Activated CD8-positive, alpha-beta memory T cell treated with anti-CD3 and anti-CD28 coated beads, Interleukin-2, amount 10 ng/mL, durations not matched to agents 7 days and 5 days (primary cell): ENCODE results near the gene RAE1. TPM values are rescaled to one million over a fixed set of nuclear protein-coding genes. Genes with fewer than 3 reads are reported as not detected.

Source experiments
- ATAC-seq: fragments of 150-1000 bp; cut with Tn5 transposase; one replicate; pipeline ENCODE4 v1.10.0; 2021; ENCODE audit warnings: moderate library complexity
- CTCF ChIA-PET: fragments of 350-600 bp; sonication (Branson Sonifier 250); formaldehyde crosslinking; loops from one replicate; lab custom pipeline; 2021; ENCODE audit warnings: antibody characterized with exemption; lab: Charles Lee
- DNase-seq: peaks from one replicate; pipeline ENCODE4 v3.0.0-alpha.2; 2020
- H3K27ac Mint-ChIP-seq: one replicate; pipeline ENCODE4 v1.8.0; 2021; ENCODE audit warnings: mild to moderate bottlenecking, mixed read lengths
- H3K27me3 Mint-ChIP-seq: one replicate; pipeline ENCODE4 v1.8.0; 2021; ENCODE audit warnings: mixed read lengths
- H3K36me3 Mint-ChIP-seq: one replicate; pipeline ENCODE4 v1.8.0; 2021; ENCODE audit warnings: mild to moderate bottlenecking, mixed read lengths
- H3K4me1 Mint-ChIP-seq: one replicate; pipeline ENCODE4 v1.8.0; 2021; ENCODE audit warnings: mixed read lengths
- H3K4me3 Mint-ChIP-seq: one replicate; pipeline ENCODE4 v1.8.0; 2021; ENCODE audit warnings: mild to moderate bottlenecking, moderate library complexity, mixed read lengths
- H3K9me3 Mint-ChIP-seq: one replicate; pipeline ENCODE4 v1.8.0; 2022; ENCODE audit warnings: low read depth, mixed read lengths
- total RNA-seq, 2 experiments: library from RNA; stranded (reverse); gene quantifications; one replicate each; pipeline ENCODE4 v1.2.3, GENCODE V29; 2021

Gene RAE1
- total RNA-seq, 2 experiments from 2014 or later = 31.4 to 37.5 TPM

DNA sequence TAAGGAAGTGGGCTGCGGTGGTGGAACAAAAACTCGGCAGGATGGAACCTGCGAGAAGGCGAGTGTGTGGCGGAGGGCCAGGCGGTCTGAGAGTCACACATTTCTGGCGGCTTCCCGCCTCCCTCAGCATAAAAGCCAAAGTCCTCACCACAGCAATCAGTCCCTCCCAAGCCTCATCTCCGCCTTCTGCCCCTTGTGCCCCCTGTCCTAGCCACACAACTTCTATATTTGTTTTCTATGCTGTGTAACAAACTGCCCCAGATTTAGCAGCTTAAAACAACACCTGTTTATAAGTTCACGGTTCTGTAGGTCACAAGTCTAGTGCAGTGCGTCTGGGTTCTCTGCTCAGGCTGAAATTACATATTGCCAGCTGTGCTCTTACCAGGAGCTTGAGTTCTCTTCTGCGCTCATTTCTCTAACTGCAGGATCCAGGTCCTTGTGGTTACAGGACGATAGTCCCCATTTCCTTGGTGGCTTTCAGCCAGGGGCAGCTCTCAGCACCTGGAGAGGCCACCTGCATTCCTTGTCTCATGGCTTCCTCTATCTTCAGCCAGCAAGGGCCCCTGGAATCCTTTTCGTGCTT is 33.2 kb upstream of the RAE1 start:
- no peak overlapping the region for H3K27ac Mint-ChIP-seq
- H3K4me3 Mint-ChIP-seq = no peak overlapping the region
- CTCF ChIA-PET = no interaction called here
- ATAC-seq = no peak
- no peaks in the 10 kb centered on the region for H3K36me3 Mint-ChIP-seq
- peak; percentile 43 for DNase-seq
- H3K9me3 Mint-ChIP-seq = no peaks in the 10 kb centered on the region
- peaks cover 24% of the 10 kb centered on the region for H3K27me3 Mint-ChIP-seq
- H3K4me1 Mint-ChIP-seq = no peaks in the 10 kb centered on the region

DNA sequence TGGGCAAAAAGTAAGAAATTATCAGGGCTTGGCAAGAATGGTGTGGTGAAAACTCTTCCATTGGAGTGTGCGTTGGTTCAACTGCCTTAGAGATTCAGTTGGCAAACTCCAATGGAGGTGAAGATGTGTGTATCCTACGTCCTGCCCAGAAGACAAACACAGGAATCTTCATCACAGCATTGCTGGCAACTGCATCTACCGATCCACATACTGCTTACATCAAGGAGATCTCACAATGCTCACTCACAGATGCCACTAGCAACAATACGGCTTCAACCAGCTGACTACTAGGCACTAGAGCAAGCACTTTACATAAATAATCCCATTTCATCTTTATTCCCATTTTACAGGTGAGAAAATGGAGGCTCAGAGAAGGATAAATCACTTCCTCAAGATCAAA is 31.5 kb upstream of the RAE1 start:
- CTCF ChIA-PET = no interaction called here
- DNase-seq (peak; percentile 11), ATAC-seq (no peak)
- no peaks in the 10 kb centered on the region for H3K4me1 Mint-ChIP-seq
- H3K36me3 Mint-ChIP-seq = no peaks in the 10 kb centered on the region
- H3K4me3 Mint-ChIP-seq = no peak overlapping the region
- no peaks in the 10 kb centered on the region for H3K9me3 Mint-ChIP-seq
- peaks cover 30% of the 10 kb centered on the region for H3K27me3 Mint-ChIP-seq
- H3K27ac Mint-ChIP-seq = no peak overlapping the region

DNA sequence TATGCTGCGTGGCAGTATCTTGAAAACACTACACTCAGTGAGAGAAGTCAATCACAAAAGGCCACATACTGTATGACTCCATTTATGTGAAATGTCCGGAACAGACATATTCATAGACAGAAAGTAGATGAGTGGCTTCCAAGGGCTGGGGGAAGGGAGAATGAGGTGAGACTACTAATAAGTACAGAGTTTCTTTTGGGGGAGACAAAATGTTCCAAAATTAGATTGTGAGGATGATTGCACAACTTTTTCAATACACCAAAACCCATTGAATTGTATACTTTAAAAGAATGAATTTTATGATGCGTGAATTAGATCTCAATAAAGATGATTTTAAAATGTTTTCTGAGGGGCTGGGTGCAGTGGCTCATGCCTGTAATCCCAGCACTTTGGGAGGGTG is 30.7 kb upstream of the RAE1 start:
- ATAC-seq (no peak), DNase-seq (peak; percentile 4)
- Mint-ChIP-seq H3K4me1 (no peaks in the 10 kb centered on the region), H3K4me3 (no peak overlapping the region), H3K27me3 (peaks cover 38% of the 10 kb centered on the region), H3K36me3 (no peaks in the 10 kb centered on the region), H3K27ac (no peak overlapping the region), H3K9me3 (no peaks in the 10 kb centered on the region)
- CTCF ChIA-PET = no interaction called here

DNA sequence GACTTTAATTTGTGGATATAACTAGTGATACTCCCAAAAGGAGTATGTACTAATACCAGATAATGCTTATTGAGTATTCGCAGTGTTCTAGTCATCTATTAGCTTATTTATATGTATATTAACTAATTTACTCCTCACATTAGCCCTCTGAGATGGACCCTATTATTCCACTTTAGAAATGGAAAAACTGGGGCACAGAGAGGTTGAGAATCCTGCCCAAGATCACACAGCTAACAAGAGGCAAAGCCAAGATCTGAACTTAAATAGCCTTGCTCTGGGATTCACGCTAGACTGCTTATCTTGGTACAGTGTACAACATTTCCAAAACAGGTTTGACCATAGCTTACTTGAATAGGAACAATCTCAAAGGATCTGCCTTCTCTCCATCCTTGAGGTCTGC is 29.9 kb upstream of the RAE1 start:
- no peaks in the 10 kb centered on the region for H3K4me1 Mint-ChIP-seq
- peaks cover 39% of the 10 kb centered on the region for H3K27me3 Mint-ChIP-seq
- DNase-seq (no peak), ATAC-seq (no peak)
- H3K4me3 Mint-ChIP-seq = no peak overlapping the region
- no peaks in the 10 kb centered on the region for H3K9me3 Mint-ChIP-seq
- CTCF ChIA-PET = no interaction called here
- H3K27ac Mint-ChIP-seq = no peak overlapping the region
- no peaks in the 10 kb centered on the region for H3K36me3 Mint-ChIP-seq

DNA sequence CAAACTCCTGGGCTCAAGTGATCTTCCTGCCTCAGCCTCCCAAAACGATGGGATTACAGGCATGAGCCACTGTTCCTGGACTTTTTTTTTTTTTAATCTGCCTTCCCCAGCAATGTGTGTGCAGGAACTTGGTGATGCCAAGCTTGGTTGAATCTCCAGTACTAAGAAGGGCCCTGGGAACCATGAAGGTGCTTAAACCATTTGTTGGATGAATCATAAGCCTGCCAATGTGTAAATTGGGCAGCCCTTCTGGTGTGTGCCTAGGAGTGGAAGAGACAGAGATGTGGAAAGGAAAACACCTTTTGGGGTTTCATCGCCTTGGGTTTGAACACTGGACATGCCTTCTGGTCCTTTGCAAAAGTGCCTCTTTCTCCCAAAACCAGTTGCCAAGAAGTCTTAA is 28.6 kb upstream of the RAE1 start:
- no peak for ATAC-seq
- no peaks in the 10 kb centered on the region for H3K4me1 Mint-ChIP-seq
- no peak overlapping the region for H3K4me3 Mint-ChIP-seq
- no peak overlapping the region for H3K27ac Mint-ChIP-seq
- peak; percentile 15 for DNase-seq
- H3K36me3 Mint-ChIP-seq = no peaks in the 10 kb centered on the region
- CTCF ChIA-PET = no interaction called here
- H3K9me3 Mint-ChIP-seq = no peaks in the 10 kb centered on the region
- peaks cover 52% of the 10 kb centered on the region for H3K27me3 Mint-ChIP-seq

DNA sequence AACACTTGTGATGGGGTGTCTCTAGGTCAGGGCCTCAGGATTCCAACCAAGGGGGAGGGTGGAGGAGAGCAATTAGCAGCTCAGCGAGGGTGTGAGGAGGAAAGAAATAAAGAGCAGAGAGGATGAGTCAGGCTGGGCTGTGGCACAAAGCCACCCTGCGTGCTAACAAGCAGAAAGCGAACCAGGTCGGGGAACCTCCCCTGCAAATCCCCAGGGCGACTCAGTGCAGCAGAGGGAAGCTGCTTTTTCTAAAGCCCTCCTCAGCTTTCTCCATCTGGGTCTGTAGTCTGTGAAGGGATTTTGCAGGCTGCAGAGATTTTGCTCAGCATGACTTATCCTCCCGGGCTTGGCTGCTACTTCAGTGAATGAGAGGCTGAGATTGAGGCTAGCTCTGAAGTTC is 28.0 kb upstream of the RAE1 start:
- H3K27me3 Mint-ChIP-seq = peaks cover 52% of the 10 kb centered on the region
- no peaks in the 10 kb centered on the region for H3K9me3 Mint-ChIP-seq
- H3K27ac Mint-ChIP-seq = no peak overlapping the region
- ATAC-seq = no peak
- no peak overlapping the region for H3K4me3 Mint-ChIP-seq
- DNase-seq = peak; percentile 35
- no peaks in the 10 kb centered on the region for H3K4me1 Mint-ChIP-seq
- CTCF ChIA-PET = no interaction called here
- no peaks in the 10 kb centered on the region for H3K36me3 Mint-ChIP-seq

DNA sequence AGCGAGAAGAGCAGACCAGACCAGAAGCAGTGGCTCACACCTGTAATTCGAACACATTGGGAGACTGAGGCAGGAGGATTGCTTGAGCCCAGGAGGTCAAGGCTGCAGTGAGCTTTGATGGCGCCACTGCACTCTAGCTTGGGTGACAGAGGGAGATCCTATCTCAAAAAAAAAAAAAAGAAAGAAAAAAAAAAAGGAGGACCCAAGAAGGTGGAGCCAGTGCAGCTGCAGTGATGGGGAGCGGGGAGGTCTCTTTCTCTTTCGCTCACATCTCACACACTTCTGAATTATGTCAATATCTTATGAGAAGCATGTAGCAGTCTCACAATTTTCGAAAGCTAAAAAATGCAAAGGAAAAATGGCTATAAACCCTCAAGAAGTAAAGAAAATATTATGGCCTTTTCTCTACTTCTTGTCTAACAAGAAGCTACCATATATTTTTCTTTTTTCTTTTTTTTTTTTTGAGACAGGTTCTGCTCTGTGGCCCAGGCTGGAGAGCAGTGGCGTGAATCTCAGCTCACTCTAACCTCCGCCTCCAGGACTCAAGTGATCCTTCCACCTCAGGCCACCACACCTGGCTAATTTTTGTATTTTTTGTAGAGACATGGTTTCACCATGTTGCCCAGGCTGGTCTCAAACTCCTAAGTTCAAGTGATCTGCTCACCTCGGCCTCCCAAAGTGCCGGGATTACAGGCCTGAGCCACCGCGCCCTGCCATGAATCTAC is 25.3 kb upstream of the RAE1 start:
- no peaks in the 10 kb centered on the region for H3K36me3 Mint-ChIP-seq
- CTCF ChIA-PET = no interaction called here
- H3K27me3 Mint-ChIP-seq = peaks cover 56% of the 10 kb centered on the region
- H3K4me3 Mint-ChIP-seq = no peak overlapping the region
- H3K9me3 Mint-ChIP-seq = no peaks in the 10 kb centered on the region
- H3K27ac Mint-ChIP-seq = no peak overlapping the region
- DNase-seq (peak; percentile 7), ATAC-seq (no peak)
- no peaks in the 10 kb centered on the region for H3K4me1 Mint-ChIP-seq

DNA sequence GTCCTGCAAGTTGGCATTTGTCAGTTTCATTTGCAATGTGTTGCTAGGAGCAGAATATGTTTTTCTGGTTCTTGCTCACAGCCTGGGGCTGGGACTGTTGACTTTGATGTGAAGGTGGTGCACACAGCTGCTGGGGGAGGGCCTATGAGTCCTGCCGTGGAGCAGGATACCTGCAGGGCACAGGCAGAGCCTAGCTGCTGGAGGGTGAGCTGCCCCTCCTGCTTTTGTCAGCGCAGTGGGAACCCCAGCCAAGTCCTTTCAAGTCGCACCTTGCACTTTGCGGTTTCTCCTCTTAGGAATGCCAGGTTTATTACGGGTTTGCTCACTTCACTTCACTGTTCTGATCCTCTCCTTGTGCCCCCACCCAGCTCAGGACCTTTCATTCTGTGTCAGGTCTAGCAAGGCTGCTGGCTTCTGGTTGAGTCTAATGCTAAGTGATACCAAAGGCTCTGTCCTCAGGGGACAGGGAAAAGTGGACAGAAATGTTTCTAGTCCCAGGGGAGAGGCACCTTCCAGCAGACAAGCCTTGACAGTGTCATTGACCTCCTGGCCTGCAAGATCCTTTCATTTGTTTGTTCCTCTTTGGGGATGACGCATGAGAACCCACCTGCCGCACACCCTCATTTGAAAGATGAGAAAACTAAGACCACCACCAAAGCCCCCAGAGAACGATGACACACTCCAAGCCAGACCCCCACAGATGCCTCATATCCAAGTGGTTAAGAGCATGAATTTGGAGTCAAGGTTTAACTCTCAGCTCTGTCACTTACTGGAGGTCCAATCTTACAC is 24.2 kb upstream of the RAE1 start:
- no peak for ATAC-seq
- H3K27ac Mint-ChIP-seq = no peak overlapping the region
- peak; percentile 32 for DNase-seq
- no peak overlapping the region for H3K4me3 Mint-ChIP-seq
- H3K4me1 Mint-ChIP-seq = no peaks in the 10 kb centered on the region
- no peaks in the 10 kb centered on the region for H3K36me3 Mint-ChIP-seq
- H3K27me3 Mint-ChIP-seq = peaks cover 57% of the 10 kb centered on the region
- CTCF ChIA-PET = no interaction called here
- no peaks in the 10 kb centered on the region for H3K9me3 Mint-ChIP-seq

DNA sequence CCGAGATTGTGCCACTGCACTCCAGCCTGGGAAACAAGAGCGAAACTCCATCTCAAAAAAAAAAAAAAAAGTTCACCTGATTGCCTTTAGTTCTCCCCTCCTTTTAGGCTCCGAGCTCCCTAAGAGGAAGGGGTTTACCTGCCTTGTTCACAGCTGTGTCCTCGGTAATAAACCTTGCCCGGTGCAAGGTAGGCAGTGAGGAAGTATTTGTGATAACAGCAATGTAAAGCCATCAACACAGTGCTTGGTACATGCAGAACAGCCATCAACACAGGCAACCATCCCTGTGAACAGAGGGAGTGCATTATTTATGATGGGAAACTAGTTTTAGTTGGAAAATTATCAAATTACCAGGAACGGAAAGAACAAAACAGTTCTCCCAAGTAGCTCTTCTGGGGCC is 23.2 kb upstream of the RAE1 start:
- CTCF ChIA-PET = no interaction called here
- Mint-ChIP-seq H3K27me3 (peaks cover 56% of the 10 kb centered on the region), H3K9me3 (no peaks in the 10 kb centered on the region), H3K4me1 (no peaks in the 10 kb centered on the region), H3K27ac (no peak overlapping the region), H3K4me3 (no peak overlapping the region), H3K36me3 (no peaks in the 10 kb centered on the region)
- DNase-seq (peak; percentile 16), ATAC-seq (no peak)

DNA sequence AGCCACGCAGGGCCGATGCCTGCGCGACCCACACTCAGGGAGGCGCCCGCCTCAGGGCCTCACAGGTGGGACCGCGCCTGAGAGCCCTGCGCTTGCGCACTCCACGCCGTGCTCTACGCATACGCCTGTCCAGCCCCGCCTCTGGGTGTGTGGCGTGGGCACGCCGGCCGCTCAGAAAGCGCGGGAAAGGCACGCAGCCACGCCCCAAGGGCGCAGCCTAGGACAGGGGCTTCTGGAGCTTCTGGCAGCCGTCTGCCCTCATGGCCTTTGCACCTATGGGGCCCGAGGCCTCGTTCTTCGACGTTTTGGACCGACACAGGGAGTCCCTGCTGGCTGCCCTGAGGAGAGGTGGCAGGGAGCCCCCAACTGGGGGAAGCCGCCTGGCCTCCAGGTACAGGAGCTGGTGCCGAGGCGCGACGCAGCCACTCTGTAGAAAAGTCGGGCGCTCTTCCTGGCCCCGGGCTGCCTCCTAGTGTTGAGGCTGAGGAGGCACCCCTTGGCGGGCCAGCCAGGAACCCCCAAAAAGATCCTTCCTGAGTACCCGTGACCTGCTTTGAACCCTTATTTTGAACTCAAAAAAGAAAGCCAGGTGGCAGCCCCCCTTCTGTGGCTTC is 21.3 kb upstream of the RAE1 start, which contains the start of gene SPO11:
Gene SPO11 (plus strand): TSS at position 196 of the 614 bp plus-strand sequence. CDS start 65 bp downstream, at position 261.
- no peak for ATAC-seq
- Mint-ChIP-seq H3K4me3 (no peak within 1 kb of the TSS), H3K36me3 (no peaks in the 10 kb centered on the region), H3K27ac (no peak within 1 kb of the TSS), H3K9me3 (no peaks in the 10 kb centered on the region), H3K27me3 (peaks cover 53% of the 10 kb centered on the region), H3K4me1 (no peaks in the 10 kb centered on the region)
- CTCF ChIA-PET = interaction anchor here (0.8 kb wide), 1 partner anchor 16 kb away, joined by 5 read pairs; no protein-coding TSS in a partner anchor
- peak; percentile 39 for DNase-seq

DNA sequence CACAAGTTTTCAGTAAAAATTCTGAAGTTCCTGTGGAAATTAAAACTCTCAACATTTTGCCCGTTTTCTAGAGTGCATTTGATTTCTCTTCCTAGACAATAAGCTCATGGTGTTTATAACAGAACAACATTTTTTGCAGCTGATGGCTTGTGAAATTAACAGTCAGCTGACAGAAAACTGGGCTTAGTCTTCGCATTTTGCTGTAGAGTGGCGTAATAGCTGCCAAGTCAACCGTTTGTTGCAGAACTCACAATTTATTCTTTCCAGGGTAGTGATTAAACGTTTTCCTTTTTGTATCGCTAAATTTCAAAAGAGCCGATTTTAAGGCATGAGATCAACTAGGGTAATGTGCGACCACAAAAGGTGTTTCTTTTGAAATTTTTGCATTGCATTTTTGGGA is 20.1 kb upstream of the RAE1 start:
- ATAC-seq (no peak), DNase-seq (peak; percentile 9)
- Mint-ChIP-seq H3K4me3 (no peak overlapping the region), H3K27ac (no peak overlapping the region), H3K4me1 (no peaks in the 10 kb centered on the region), H3K27me3 (peaks cover 50% of the 10 kb centered on the region), H3K9me3 (no peaks in the 10 kb centered on the region), H3K36me3 (no peaks in the 10 kb centered on the region)
- CTCF ChIA-PET = interaction anchor here (1.1 to 1.2 kb wide), 2 partner anchors 14 to 168 kb away, joined by 3 to 4 read pairs; no protein-coding TSS in a partner anchor

DNA sequence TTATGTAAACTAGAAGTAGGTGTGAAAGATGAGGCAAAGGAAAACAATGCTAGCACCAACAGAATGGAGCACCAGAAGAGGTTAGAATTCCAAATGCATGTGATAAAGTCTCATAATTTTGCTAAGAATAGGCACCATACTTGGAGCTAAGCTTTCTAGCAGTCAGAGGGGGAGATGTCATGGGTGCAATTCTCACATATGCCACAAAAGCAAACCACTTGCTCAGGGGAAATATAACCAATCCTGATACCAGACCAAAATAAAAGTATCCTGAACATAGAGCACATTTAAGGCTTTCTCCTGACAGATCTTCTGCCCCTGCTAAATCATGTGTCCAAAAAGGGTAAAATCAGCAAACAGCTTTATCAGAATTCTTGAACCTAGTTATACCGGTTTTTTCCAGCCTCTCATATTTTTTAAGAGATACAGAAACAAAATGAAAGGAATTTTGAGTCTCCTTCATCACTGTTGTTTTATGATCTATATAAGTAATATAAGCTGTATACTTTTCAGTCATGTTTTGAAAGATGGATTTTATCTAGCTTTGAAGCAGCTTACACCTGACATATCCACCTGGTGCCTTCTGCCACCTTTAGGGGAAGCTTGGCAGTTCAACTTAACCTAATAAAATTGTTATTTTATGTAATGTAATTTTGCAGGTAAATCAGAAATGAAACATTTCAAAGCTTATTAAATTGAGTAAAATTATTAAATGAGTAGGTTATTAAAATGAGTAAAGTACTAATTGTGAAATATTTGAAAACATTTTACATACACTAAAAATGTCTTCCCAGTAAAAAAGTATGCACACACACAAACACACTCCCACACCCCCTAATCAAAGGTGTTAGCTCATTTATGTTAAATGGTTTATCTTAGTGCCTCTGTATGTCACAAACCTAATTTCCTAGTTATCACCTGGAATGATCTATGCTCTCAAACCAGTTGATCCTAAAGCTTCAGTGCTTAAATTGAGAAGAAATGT is 18.7 kb upstream of the RAE1 start:
- CTCF ChIA-PET = interaction anchor here (0.7 to 2.0 kb wide), 7 partner anchors 12 to 782 kb away, joined by 3 to 8 read pairs (median 4); no protein-coding TSS in a partner anchor
- no peaks in the 10 kb centered on the region for H3K9me3 Mint-ChIP-seq
- H3K27ac Mint-ChIP-seq = no peak overlapping the region
- peaks cover 45% of the 10 kb centered on the region for H3K27me3 Mint-ChIP-seq
- DNase-seq = no peak
- H3K4me1 Mint-ChIP-seq = no peaks in the 10 kb centered on the region
- no peak overlapping the region for H3K4me3 Mint-ChIP-seq
- no peaks in the 10 kb centered on the region for H3K36me3 Mint-ChIP-seq
- ATAC-seq = no peak
